GM23338 (cell line): Measurements from ENCODE around the gene NFKB2. TPM values are rescaled to one million over a fixed set of nuclear protein-coding genes. Genes with fewer than 3 reads are reported as not detected.

Experiments used
- ATAC-seq: fragments of 200-7000 bp; cut with Tn5 transposase; 3 replicates; pipeline ENCODE4 v1.9.1; 2020
- DNase-seq: peaks from one replicate; pipeline ENCODE4 v3.0.0-alpha.2; 2015; ENCODE audit warnings: low spot score
- H2AFZ ChIP-seq: fragments of 200-600 bp; sonication (generic); 2 replicates; pipeline ENCODE4 v1.8.0; 2016; ENCODE audit warnings: antibody characterized with exemption, mild to moderate bottlenecking, moderate library complexity
- H3F3A ChIP-seq: fragments of 200-600 bp; sonication (generic); replicated peaks from 2 replicates; pipeline ENCODE4 v1.8.0; 2017; ENCODE audit warnings: antibody characterized with exemption, mixed run types, low read depth
- H3K27ac ChIP-seq: fragments of 200-600 bp; sonication (generic); 2 replicates; pipeline ENCODE4 v1.6.1; 2016; ENCODE audit warnings: low read depth
- H3K27me3 ChIP-seq: fragments of 200-600 bp; sonication (generic); 2 replicates; pipeline ENCODE4 v1.8.0; 2016; ENCODE audit warnings: mild to moderate bottlenecking, mixed run types, moderate library complexity; ENCODE audit not compliant: insufficient read depth
- H3K36me3 ChIP-seq: fragments of 200-600 bp; sonication (generic); 2 replicates; pipeline ENCODE4 v1.8.0; 2016; ENCODE audit warnings: mild to moderate bottlenecking; ENCODE audit not compliant: insufficient read depth
- H3K4me1 ChIP-seq: fragments of 200-600 bp; sonication (generic); 2 replicates; pipeline ENCODE4 v1.8.0; 2016; ENCODE audit warnings: mild to moderate bottlenecking, moderate library complexity; ENCODE audit not compliant: insufficient read depth
- H3K4me2 ChIP-seq: fragments of 200-600 bp; sonication (generic); 2 replicates; pipeline ENCODE4 v1.7.1; 2017; ENCODE audit warnings: mixed run types
- H3K4me3 ChIP-seq: fragments of 200-600 bp; sonication (generic); 2 replicates; pipeline ENCODE4 v1.6.1; 2016; ENCODE audit warnings: mixed run types
- H3K79me2 ChIP-seq: fragments of 200-600 bp; sonication (generic); replicated peaks from 2 replicates; pipeline ENCODE4 v1.8.0; 2017; ENCODE audit warnings: mild to moderate bottlenecking; ENCODE audit not compliant: insufficient read depth
- H3K9me2 ChIP-seq: fragments of 200-600 bp; sonication (generic); 2 replicates; pipeline ENCODE4 v1.8.0; 2017; ENCODE audit not compliant: insufficient read depth
- H4K20me1 ChIP-seq: fragments of 200-600 bp; sonication (generic); replicated peaks from 2 replicates; pipeline ENCODE4 v1.8.0; 2017; ENCODE audit warnings: mild to moderate bottlenecking; ENCODE audit not compliant: insufficient read depth
- H3K27ac Mint-ChIP-seq: 2 replicates; pipeline ENCODE4 v1.8.0; 2020; ENCODE audit warnings: inconsistent platforms, mild to moderate bottlenecking, moderate library complexity, mixed read lengths
- H3K27me3 Mint-ChIP-seq: 3 replicates; pipeline ENCODE4 v1.8.0; 2022; ENCODE audit warnings: low read depth, mild to moderate bottlenecking, moderate library complexity, mixed read lengths, inconsistent platforms; ENCODE audit not compliant: insufficient read depth, poor library complexity
- H3K36me3 Mint-ChIP-seq: 3 replicates; pipeline ENCODE4 v1.8.0; 2021; ENCODE audit warnings: low read depth, mild to moderate bottlenecking, inconsistent platforms, moderate library complexity, mixed read lengths
- H3K4me1 Mint-ChIP-seq: 3 replicates; pipeline ENCODE4 v1.8.0; 2020; ENCODE audit warnings: mild to moderate bottlenecking, inconsistent platforms, mixed read lengths
- H3K4me3 Mint-ChIP-seq: 3 replicates; pipeline ENCODE4 v1.8.0; 2021; ENCODE audit warnings: moderate library complexity, mild to moderate bottlenecking, inconsistent platforms, mixed read lengths
- H3K9me3 Mint-ChIP-seq: 3 replicates; pipeline ENCODE4 v1.8.0; 2020; ENCODE audit warnings: moderate library complexity, mild to moderate bottlenecking, inconsistent platforms, mixed read lengths
- CREB1 ChIP-seq: fragments of 250-450 bp; sonication (Bioruptor Pico); IDR thresholded peaks from 2 replicates; pipeline ENCODE4 v1.5.0; 2020; ENCODE audit warnings: low read depth, mild to moderate bottlenecking, moderate library complexity
- CTCF ChIP-seq, 2 experiments: fragments of 200-600 bp in 1 of 2; sonication (generic) in 1 of 2; conservative IDR thresholded peaks; 2 replicates each; pipeline versions ENCODE4 v1.5.1 to v1.6.1; 2016 to 2017; ENCODE audit warnings: antibody characterized with exemption in 2 of 2, low read depth in 2 of 2, mild to moderate bottlenecking in 2 of 2, moderate library complexity in 1 of 2
- ETS1 ChIP-seq: IDR thresholded peaks from 2 replicates; pipeline ENCODE4 v1.6.1; 2016; ENCODE audit warnings: antibody characterized with exemption
- EZH2 ChIP-seq: fragments of 200-600 bp; sonication (generic); IDR thresholded peaks from one replicate; pipeline ENCODE4 v1.8.0; 2017; ENCODE audit warnings: antibody characterized with exemption, mild to moderate bottlenecking, low read depth; ENCODE audit not compliant: unreplicated experiment
- EZH2phosphoT487 ChIP-seq: fragments of 200-600 bp; sonication (generic); IDR thresholded peaks from one replicate; pipeline ENCODE4 v1.8.1; 2018; ENCODE audit warnings: antibody characterized with exemption; ENCODE audit not compliant: unreplicated experiment
- POLR2AphosphoS5 ChIP-seq: IDR thresholded peaks from 2 replicates; pipeline ENCODE4 v1.6.1; 2016; ENCODE audit warnings: antibody characterized with exemption, low read depth
- REST ChIP-seq: IDR thresholded peaks from one replicate; pipeline ENCODE4 v1.6.1; 2018; ENCODE audit warnings: antibody characterized with exemption; ENCODE audit not compliant: unreplicated experiment
- STAT1 ChIP-seq: IDR thresholded peaks from one replicate; pipeline ENCODE4 v1.6.1; 2016; ENCODE audit warnings: antibody characterized with exemption; ENCODE audit not compliant: unreplicated experiment
- ZNF114 ChIP-seq: fragments of 250-450 bp; sonication (Bioruptor Pico); IDR thresholded peaks from 2 replicates; pipeline ENCODE4 v1.5.0; 2020; ENCODE audit warnings: mild to moderate bottlenecking, moderate library complexity
- ZNF462 ChIP-seq: fragments of 250-450 bp; sonication (Bioruptor Pico); IDR thresholded peaks from 2 replicates; pipeline ENCODE4 v1.5.0; 2020; ENCODE audit warnings: mild to moderate bottlenecking, moderate library complexity
- polyA plus RNA-seq: library from polyadenylated mRNA; unstranded; fragments of >200 nt; fragmentation: Nextera tagmentation; extraction: Ambion mirVana; gene quantifications from 2 replicates; pipeline ENCODE4 v1.2.1, GENCODE V29; 2016
- total RNA-seq: library from RNA; depleted of rRNA; stranded (reverse); fragments of >200 nt; shearing (Covaris generic); gene quantifications from 2 replicates; pipeline ENCODE4 v1.2.3, GENCODE V29; 2014

The NFKB2 gene
- total and polyA plus RNA-seq, 2 experiments from 2014 or later, result 6.8 to 29.4 TPM

- DNase-seq (no peak), ATAC-seq (no peak)
- Histone ChIP-seq H3K4me1 (no peaks in the 10 kb centered on the region), H3F3A (no peaks in the 10 kb centered on the region), H3K36me3 (peaks cover 19% of the 10 kb centered on the region), H3K9me2 (no peaks in the 10 kb centered on the region), H3K79me2 (no peaks in the 10 kb centered on the region), H3K27ac (no peak overlapping the region), H3K4me3 (no peak overlapping the region), H4K20me1 (no peaks in the 10 kb centered on the region), H2AFZ (no peak overlapping the region), H3K4me2 (no peak overlapping the region), H3K27me3 (no peaks in the 10 kb centered on the region)
- no peak for TF ChIP-seq ZNF462 (CRISPR knock-in tag)
- TF ChIP-seq ZNF114, result no peak
- TF ChIP-seq EZH2, result no peak
- TF ChIP-seq REST, result no peak
- TF ChIP-seq CTCF (conservative IDR thresholded peaks at IDR 0.05; ENCODE audit: low read depth in 2 of 2), result no peak
- no peak for TF ChIP-seq CREB1 (CRISPR knock-in tag)
- no peak for TF ChIP-seq ETS1
- TF ChIP-seq STAT1, result no peak
- no peak for TF ChIP-seq EZH2phosphoT487
- TF ChIP-seq POLR2AphosphoS5, result no peak
- Mint-ChIP-seq H3K27me3 (peaks cover 6% of the 10 kb centered on the region), H3K27ac (no peak overlapping the region), H3K4me1 (no peaks in the 10 kb centered on the region), H3K9me3 (no peaks in the 10 kb centered on the region), H3K36me3 (peaks cover 66% of the 10 kb centered on the region), H3K4me3 (no peak overlapping the region)
These were observed 27.4 kb upstream of the NFKB2 start for GRCh38 chr10:102368077-102368476.
